Non-pigmented ciliary epithelial cell (primary cell): ENCODE measurements around the gene COTL1.

Source experiments
- DNase-seq: peaks from one replicate; pipeline ENCODE4 v3.0.0-alpha.2; 2010; ENCODE audit warnings: low read depth

Gene COTL1, protein sequence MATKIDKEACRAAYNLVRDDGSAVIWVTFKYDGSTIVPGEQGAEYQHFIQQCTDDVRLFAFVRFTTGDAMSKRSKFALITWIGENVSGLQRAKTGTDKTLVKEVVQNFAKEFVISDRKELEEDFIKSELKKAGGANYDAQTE

DNA sequence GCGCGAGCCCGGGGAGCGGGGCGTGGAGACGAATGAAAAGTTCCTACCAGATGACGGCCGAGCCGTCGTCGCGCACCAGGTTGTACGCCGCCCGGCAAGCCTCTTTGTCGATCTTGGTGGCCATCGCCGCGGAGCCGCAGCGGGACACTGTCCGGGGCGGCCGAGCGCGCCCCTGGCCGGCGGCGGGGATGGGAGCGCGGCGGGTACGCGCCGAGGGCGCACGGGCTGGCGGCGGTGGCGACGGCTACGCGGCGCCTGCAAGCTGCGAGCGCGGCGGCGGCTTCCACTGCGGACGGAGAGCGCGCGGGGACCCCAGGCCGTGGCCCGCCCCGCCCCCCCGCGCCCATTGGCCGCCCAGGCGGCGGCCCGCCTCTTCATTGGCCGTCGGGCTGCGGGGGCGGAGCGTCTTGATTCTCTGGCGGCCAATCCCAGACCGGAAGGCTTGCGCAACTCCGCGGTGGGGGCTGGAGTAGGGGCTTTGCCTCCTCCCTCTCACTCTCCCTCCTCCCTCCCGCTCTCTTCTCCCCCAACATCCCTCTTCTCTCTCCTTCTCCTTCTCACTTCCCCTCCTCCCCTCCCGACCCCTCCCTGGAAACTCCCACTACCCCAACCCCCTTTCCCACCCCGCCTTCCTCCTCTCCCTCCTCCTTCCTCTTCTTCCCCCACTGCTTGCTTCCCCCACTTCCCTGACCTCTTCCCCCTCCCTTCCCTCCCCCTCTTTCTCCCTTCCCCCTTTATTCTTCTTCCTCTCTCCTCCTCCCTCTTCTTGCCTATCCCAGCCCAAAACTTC lies at the start of gene COTL1:
Gene COTL1, minus strand, starts transcription at position 288 of the 790 bp plus-strand sequence. Its CDS starts 164 bp downstream, at position 124.
- peak; percentile 92 for DNase-seq

DNA sequence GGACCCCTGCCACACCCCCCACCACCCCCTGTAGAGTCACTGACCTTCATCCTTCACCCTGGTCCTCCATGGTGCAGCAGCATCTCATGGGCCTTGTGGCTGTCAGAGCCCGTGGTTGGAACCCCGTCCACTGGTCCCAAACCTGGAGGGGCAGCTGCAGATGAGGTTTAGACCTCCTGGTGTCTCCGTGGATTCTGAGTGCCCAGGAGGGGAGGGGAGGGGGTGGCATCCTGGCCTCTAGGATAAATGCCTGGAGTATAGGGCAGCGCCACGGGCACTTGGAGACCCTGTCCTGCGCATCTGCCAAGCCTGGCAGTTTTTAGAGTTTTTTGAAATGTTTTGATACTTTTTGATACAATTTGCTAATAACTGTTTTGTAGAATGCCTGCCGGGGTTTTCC lies 48.0 kb upstream of the COTL1 start:
- DNase-seq, result no peak

DNA sequence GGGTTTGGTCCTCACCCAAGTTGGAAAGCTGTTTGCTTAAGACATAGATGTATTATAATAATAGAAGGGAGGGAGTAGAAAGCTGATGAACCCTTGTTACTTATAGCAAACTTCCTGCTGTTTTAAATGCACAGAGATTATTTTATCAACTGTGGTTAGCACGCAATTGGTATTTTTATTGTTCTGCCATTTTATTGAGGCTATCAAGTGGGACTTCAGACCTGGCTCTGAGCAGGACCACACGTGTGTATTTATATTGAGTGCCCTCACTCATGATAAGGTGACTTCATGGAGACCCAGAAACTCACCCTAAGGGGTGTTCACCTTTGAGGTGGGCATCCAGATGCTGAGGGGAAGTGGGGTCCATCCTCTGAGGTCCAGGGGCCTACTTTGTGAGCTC lies 47.5 kb upstream of the COTL1 start:
- DNase-seq, result no peak

DNA sequence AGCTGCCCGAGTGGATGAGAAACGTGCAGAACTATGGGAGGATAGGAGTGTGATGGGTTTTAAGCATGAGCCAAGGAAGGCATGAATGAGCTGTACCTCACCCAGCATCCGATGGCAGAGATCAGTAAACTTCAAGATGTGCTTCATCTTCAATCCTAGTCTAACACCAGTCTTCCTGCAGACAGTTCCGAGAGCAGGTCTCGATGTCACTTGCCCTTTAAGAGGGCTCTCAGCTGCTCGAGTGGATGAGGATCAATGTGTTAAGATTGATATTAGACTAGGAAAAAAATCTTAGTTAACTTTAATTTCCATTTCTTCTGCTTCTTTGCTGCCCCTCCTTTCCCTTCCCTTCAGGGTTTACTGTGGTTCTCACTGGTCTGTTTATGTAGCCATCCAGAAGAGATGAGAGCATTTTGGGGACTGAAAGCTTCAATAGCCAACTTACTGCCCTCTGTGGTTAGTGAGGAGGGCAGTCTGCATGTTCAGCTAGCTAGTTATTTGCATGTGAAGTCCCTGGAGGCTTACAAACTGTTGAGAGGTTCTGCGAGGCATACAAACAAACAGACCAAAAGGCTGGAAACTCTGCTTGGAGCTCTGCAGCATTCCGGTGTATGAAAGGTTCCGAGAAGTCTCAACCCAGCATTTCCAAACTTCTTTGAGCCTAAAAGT lies 45.7 kb upstream of the COTL1 start:
- DNase-seq, result no peak

DNA sequence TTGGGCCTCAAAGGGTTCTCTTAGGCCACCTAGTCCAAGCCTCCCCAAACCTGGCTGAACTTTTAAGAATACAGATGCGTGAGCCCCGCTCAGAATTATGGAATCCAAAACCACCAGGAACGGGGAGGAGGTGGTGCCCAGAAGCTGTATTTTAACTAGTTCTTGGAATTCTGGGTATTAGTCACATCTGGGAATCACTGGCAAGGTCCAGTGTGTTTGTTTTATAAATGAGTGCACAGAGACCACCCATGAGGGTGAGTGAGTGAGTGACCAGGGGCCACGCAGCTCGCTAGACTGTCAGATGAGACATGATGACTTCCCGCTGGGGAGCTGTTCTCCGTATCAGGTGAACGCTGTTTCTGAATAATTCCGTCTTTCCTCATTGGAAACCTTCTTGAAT lies 44.6 kb upstream of the COTL1 start:
- DNase-seq, result no peak

DNA sequence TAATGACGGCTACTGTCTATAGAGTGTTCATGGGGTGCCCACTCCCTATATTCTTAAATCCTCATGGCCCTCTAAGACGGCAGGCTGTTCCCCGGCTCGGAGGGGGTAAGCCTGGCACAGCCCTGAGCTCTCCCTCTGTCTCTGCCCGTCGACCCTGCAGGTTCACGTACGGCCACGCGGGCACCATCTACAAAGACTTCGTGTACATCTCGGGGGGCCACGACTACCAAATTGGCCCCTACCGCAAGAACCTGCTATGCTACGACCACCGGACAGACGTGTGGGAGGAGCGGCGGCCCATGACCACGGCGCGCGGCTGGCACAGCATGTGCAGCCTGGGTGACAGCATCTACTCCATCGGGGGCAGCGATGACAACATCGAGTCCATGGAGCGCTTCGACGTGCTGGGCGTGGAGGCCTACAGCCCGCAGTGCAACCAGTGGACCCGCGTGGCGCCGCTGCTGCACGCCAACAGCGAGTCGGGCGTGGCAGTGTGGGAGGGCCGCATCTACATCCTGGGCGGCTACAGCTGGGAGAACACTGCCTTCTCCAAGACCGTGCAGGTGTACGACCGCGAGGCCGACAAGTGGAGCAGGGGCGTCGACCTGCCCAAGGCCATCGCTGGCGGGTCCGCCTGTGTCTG lies 43.7 kb upstream of the COTL1 start:
- DNase-seq, result no peak

DNA sequence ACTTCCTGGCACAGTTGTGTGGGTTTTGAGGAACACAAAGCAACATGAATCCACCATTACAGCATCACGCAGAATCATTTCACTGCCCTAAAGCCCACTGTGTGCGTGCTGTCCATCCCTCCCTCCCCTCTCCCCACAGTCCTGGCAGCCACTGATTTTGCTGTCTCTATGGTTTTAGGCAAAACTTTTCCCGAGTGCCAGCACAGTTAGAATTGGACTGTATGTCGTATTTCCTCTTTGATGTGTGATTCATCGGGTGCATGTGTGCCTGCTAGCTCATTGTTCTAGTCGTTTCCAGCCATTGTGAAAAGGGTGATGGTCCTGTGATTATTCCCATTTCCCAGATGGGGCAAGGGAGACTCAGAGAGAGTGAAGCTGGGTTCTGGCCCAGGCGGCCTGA lies 43.1 kb upstream of the COTL1 start:
- no peak for DNase-seq

DNA sequence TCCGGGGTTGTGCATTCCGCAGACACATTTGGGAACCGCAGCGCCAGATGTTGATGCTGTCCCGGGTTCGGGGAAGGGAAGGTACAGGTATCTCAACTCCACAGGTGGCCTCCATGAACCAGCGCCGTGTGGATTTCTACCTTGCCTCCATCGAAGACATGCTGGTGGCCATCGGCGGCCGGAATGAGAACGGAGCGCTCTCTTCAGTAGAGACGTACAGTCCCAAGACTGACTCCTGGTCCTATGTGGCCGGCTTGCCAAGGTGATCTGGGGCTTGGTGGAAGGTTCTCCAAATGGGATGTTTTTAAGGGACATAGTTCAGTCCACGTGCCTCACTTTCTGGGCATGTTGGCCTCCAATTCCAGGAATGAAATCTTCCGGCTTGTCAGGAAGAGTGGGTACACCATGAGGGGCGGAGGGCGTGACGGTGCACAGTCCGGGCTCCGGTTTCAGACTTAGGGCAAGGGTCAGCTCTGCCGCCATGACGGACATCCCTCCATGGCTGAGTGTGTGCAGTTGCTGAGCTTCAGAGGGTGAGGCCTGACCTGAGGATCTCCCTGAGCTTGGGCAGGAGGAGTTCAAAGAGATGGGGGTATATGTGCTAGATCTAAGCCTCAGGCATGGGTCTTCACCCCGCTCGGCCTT lies 41.9 kb upstream of the COTL1 start:
- no peak for DNase-seq

DNA sequence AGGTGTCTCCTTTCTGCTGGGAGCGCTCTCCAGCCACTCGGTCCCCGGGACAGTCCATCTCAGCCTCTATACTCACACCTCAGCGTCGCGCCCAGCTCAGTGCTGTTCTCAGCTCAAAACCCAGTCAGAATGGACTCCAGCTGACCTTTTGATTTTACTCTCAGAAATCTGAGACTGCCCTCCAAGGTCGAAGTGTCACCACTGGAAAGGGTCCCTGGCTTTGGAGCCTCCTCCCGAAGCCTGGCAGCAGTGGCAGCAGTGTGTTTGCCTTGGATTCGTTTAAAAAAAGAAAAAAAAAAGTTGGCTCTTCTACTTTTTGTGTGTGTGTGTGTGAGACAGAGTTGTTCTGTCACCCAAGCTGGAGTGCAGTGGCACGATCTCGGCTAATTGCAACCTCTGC lies 40.8 kb upstream of the COTL1 start:
- no peak for DNase-seq

DNA sequence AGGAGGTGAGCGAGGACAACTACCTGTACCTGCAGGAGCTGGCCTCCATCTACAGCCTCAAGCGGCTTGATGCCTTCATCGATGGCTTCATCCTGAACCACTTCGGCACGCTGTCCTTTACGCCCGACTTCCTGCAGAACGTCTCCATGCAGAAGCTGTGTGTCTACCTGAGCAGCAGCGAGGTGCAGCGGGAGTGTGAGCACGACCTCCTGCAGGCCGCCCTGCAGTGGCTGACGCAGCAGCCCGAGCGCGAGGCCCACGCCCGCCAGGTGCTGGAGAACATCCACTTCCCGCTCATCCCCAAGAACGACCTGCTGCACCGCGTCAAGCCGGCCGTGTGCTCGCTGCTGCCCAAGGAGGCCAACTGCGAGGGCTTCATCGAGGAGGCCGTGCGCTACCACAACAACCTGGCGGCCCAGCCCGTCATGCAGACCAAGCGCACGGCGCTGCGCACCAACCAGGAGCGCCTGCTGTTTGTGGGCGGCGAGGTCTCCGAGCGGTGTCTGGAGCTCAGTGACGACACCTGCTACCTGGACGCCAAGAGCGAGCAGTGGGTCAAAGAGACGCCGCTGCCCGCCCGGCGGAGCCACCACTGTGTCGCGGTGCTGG lies 39.5 kb upstream of the COTL1 start:
- DNase-seq, result no peak

DNA sequence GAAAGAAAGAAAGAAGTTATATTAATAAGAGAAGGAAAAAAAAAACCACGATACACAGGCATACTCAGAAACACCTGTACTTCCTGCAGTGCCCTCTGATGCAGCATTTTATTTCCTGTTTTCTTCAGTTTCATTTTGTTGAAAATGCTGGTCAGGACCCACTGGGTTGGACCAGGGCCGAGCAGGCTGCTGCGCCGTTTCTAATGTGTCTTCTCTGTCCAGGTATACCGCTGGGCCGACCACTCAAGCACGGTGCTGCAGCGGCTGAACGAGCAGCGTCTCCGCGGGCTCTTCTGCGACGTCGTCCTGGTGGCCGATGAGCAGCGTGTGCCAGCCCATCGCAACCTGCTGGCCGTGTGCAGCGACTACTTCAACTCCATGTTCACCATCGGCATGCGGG lies 38.8 kb upstream of the COTL1 start:
- no peak for DNase-seq

DNA sequence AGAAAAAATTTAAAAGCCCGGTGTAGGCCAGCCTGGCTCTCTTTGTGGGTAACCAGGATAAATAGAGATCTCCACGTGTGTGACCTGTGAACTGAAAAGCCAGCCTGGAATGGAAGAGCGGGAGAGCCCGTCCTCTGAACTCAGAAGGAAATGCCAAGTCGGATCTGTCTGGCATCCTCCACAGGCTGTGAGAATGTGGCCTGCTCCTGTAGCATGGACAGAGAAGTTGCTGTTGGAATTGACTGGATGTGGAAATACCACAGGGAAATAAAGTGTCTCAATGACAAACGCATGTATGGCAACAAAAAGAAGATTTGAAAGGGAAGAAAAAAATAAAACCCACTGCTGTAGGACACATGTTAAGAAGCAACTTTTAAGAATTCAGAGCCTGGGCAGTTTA lies 37.1 kb upstream of the COTL1 start:
- no peak for DNase-seq

DNA sequence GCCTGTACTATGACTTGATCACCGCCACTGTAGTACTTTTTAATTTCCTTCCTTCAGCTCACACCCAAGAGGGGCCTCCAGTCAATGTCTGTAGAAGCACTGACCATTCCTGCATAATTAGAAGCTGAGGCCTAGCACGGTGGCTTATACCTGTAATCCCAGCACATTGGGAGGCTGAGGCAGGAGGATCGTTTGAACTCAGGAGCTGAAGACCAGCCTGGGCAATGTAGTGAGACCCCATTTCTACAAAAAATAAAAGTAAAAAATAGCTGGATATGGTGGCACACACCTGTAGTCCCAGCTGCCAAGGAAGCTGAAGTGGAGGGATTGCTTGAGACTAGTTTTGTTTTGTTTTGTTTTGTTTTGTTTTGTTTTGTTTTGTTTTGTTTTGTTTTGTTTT lies 36.4 kb upstream of the COTL1 start:
- no peak for DNase-seq

DNA sequence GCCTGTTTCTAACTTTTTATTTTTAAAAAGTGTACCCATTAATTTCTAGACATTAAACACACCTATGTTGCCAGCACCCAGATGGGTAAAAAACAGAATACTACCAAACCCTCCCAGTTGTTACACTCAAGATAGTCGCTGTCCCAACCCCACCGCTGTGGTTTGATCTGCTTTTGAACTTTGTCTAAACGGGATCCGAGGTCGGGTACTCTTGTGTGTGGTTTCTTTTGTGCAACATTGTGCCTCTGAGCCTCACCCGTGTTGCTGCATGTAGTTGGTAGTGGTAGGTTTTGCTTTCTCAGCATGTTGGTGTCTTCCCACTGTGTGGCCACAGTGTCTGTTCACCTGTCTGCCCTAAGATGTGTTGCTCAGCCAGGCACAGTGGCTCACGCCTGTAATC lies 34.7 kb upstream of the COTL1 start:
- DNase-seq, result no peak

DNA sequence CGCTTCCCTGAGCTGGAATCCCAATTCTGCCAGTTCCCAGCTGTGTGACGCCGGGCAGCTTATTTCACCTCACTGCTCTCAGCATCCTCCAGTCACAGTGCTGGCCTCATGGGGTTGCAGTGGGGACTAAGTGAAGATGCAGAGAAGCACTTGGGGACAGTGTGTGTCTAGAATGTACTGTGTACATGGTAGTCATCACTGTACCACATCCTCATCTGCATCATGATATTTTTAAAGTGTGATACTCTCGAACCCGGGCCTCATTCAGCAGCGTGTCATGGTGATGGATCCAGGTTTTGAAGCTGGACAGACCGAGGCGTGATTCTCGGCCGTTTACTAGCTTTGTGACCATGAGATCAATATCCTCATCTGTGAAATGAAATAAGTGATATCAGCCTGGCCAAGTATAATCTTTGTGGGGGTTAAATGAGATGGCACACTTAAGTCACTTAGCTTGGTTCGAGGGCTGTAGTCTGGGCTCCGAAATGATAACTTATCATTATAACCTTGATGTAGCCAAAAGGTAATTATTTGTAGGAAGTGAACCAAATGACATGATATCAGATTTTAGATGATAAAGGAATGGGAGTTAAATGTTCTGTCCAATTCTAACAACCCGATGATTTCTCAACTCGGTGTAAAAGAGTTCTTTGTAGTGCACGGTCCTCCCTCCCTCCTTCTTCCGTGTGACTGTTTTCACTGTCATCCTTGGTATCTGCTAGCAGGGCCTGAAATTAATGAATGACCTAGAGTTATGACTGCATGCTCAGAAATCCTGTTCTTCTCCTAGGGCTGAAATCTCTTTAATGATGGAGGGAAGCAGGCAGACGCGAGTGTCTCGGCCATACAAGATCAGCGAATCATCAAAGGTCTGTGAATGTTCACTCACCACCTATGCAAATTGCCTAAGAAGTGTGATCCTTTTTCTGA lies 32.4 kb upstream of the COTL1 start:
- peak; percentile 41 for DNase-seq

DNA sequence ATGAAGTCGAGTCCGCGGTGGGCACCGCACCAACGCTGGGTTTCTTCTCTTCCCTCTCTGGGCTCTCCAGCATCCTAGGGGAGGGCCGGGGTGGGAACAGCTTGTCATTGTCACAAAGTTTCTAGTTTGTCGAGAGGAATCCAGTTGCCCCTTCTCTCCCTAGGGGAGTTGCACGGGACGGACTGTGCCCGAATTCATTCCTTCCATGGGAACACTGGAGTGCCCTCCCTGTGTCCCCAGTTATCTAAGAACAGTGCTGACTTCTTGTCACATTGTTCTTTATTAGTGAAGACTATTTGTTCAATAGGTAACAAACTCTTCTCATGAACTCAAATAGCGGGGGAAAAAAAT lies 31.6 kb upstream of the COTL1 start:
- no peak for DNase-seq

DNA sequence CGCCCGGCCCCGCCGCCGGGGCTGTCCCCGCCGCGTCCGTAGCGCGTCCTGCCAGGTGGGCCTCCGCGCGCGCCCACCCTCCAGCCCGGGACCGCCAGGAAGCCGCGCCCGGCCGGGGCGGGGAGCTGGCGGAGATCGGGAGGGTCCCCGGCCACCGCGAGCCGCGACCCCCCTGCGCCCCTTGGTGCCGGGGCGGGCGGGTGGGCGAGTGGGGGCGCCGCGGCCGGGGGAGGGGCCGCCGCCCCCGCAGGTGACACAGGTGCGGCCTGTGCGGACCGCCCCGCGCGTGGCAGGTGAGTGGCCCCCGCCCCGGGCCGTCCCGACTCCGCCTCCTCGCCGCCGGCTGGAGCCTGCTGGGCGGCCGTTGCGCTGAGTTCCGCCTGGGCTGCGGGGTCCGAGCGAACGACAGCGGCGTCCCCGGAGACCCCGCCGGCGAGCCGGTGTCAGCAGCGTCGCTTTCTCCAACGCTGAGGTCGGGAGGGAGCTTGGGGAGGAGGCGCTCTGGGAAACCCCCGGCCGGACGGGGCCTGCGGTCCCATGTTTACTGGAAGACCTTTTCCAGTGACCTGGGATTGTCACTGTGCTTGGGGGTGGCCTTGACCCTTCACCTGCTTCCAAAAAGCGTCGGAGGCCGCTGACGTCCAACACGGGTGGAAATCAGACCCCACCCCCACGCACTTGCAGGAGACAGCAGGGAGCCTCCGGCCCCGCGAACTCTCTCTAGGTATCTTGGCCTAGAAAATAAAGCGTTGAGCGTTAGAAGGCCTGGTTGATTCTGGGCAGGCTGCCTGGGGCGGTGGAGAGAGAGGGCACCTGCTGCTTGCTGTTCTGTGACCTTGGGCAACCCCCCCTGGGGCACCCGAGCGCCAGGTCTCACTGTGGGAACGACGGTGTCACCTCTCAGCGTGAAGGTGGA lies 31.0 kb upstream of the COTL1 start:
- DNase-seq, result no peak

DNA sequence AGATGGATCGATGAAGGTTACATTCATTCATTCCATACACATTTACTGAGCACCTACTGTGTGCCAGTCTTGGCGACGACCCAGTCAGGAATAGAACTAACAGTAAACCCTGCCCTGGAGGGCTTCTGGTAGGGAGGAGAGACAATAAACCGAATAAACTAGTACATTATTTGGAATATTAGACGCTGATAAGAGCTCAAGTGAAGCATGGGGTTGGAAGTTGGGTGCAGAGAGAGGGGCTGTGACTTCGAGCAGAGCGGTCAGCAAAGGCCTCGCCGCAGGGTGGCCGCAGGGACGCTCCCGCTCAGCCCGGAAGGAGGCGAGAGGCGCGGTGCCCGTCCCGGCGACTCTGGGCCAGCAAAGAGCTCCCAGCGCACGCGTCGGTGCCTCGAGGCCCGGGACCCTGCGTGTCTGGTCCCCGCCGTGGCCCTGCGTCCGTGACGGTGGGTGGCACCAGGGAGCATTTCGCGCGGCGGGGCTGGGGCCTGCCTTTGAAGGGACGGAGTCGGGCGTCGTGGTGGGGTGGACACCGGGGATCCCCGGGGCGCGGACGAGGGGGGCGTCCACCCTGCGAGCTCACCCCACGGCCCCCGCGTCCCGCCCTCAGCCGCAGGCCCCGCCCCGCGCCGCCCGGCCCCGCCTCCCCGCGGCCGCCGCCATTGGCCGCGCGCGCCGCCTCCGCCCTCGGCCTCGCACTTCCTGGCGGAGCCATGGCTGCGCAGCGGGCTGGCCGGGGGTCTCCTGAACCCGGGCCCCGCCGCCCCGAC lies 30.1 kb upstream of the COTL1 start, which contains the start of gene KLHL36:
Gene KLHL36, plus strand, starts transcription at position 684 of the 767 bp plus-strand sequence. CDS start 2,357 bp downstream, outside the sequence.
- no peak for DNase-seq

DNA sequence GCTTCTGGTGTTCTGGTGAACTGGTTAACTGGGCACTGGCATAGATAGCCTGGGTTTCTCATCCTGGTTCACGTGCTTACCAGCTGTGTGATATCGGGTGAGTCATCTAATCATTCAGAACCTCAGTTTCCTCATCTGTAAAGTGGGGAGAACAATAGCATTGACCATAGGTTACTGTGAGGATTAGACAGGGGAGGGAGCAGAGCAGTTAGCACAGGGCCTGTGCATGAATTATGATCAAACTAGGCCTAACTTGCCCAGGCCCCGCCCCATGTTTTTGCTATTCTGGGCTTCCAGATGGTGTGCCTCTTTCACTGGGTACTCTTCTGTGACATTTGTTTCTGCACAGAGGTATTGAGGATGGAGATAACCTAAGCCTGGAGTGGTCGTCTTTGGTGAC lies 25.8 kb upstream of the COTL1 start:
- DNase-seq, result no peak
